WI38 (cell line): ENCODE measurements around the gene AGAP3.

Experiments used
- H3K4me3 ChIP-seq: 2 replicates; pipeline ENCODE4 v1.5.1; 2011; ENCODE audit warnings: low read depth, mild to moderate bottlenecking, control low read depth, low read length
- CTCF ChIP-seq: IDR thresholded peaks from 2 replicates; pipeline ENCODE4 v1.5.1; 2012; ENCODE audit warnings: low read depth, mild to moderate bottlenecking, control low read depth, low read length

The AGAP3 gene

DNA sequence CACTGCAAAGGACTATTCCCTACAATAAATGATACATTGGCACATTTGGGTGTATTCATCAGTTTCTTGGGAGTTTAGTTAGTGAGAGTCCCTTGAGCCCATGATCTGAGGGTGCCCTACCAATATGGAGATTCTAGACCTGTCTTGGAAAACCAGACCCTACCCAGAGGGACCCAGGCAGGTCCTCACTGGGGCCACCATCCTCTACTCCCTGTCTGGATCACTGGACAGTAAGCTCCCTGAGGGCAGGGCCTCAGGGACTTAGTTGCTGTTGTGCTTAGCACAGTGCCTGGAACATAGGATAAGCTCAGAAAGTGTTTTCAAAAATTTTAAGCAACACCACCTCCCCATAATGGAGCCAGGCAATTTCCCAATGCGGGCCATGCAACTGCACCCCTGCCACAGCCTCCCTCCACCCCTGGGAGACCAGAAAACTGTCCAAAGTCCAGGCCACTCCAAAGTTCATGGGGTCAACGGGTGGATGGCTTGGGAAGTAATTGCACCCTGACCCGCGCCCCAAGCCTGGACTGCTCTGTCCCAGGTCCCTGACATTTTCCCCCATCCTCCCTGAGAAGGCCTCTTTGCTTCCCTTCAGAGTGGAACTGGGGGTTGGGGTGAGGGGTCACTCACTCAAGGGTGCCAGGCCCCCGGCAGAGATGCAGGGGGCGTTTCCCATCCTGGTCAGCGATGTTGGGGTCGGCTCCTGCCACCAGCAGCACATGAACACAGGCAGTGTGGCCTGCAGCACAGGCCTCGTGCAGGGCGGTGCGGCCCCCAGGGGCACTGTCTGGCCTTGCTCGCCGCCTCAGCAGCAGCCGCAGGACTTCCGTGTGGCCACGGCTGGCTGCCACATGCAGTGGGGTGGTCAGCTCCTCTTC, 99.7 kb downstream of the AGAP3 start:
- no peak overlapping the region for H3K4me3 ChIP-seq
- no peak for TF ChIP-seq CTCF

GRCh38 chr7:151186640-151187408, 100.5 kb downstream of the AGAP3 start, which contains the start of gene ASB10:
Gene ASB10 (minus strand): TSS chr7:151187250. CDS start chr7:151187130, 120 bp downstream.
- TF ChIP-seq CTCF = no peak
- H3K4me3 ChIP-seq = no peak within 1 kb of the TSS

GRCh38 chr7:151187409-151188251, 101.4 kb downstream of the AGAP3 start:
- no peak overlapping the region for H3K4me3 ChIP-seq
- TF ChIP-seq CTCF = no peak

- TF ChIP-seq CTCF = no peak
- no peak overlapping the region for H3K4me3 ChIP-seq
These were observed 101.9 kb downstream of the AGAP3 start for GRCh38 chr7:151188252-151188542.

DNA sequence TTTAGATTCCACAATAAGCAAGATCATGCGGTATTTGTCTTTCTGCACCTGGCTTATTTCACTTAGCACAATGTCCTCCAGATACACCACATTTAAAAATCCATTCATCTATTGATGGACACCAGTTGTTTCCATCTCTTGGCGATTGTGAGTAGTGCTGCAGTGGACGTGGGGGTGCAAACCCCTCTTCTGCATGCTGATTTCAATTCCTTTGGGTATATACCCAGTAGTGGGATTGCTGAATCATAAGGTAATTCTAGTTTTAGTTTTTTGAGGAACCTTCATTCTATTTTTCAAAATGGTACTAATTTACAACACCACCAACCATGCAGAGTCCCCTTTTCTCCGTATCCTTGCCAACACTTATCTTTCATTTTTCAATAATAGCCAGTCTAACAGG, 102.8 kb downstream of the AGAP3 start:
- H3K4me3 ChIP-seq = no peak overlapping the region
- TF ChIP-seq CTCF = no peak

- no peak overlapping the region for H3K4me3 ChIP-seq
- TF ChIP-seq CTCF = no peak
These were observed 105.3 kb downstream of the AGAP3 start for GRCh38 chr7:151191544-151191943.
